Activated gamma-delta T cell (primary cell): ENCODE results near the gene ANO10.

ENCODE experiments used
- DNase-seq: peaks from one replicate; lab custom pipeline; 2025; lab: John Stamatoyannopoulos, UW

ANO10 gene

GRCh38 chr3:43348350-43348749, 273.5 kb downstream of the ANO10 start:
- no peak for DNase-seq

- DNase-seq: no peak
Measured at GRCh38 chr3:43347774-43348173, 274.0 kb downstream of the ANO10 start.

DNA sequence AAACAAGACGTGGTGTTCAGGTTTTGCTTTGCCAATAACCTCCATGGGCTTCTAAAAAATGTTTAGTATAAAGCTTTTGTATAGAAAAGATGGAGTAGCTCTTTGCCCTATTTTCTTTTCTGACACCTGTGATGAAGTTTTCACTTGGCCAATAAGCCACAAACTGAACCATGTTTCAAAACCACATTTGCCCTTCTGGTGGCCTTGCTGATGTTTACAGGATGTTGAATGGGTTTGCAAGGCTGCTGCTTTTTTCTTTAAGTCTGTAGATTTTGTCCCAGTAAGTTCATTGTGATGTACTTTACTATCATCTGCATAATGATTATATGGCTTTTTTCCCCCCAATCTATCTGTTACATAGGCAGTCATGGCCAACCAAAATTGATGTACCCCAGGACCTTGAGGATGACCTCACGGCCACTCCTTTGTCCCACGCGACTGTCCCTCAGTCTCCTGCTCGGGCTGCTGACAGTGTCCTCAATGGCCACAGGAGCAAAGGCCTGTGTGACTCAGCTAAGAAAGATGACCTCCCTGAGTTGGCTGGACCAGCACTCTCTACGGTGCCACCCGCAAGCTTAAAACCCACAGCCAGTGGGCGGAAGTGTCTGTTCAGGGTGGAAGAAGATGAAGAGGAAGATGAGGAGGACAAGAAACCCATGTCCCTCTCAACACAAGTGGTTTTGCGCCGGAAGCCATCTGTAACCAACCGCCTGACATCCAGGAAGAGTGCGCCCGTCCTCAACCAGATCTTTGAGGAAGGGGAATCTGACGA, 274.6 kb downstream of the ANO10 start:
- DNase-seq: no peak

DNA sequence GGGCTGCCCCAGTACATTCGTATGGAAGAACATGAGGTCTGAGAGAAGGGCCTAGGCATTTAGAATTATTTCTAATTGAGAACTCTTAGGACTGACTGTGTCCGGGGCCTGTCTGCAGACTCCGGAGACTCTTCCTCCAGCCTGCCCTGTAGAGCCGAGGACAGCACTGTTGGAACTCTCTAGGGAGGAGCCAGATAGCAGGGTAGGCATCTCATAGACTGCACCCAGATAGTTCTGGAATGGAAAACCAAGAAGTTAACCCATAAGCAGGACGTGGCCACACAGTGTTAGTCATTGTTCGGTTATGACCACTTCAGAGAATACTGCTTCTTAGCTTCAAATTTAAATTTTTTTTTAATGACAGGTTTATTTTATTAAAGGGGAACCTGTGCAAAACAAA, 275.9 kb downstream of the ANO10 start:
- DNase-seq: no peak

- no peak for DNase-seq
Measured at GRCh38 chr3:43345246-43345645, 276.6 kb downstream of the ANO10 start.

GRCh38 chr3:43344520-43344919, 277.3 kb downstream of the ANO10 start:
- no peak for DNase-seq

GRCh38 chr3:43343815-43344214, 278.0 kb downstream of the ANO10 start:
- no peak for DNase-seq

DNA sequence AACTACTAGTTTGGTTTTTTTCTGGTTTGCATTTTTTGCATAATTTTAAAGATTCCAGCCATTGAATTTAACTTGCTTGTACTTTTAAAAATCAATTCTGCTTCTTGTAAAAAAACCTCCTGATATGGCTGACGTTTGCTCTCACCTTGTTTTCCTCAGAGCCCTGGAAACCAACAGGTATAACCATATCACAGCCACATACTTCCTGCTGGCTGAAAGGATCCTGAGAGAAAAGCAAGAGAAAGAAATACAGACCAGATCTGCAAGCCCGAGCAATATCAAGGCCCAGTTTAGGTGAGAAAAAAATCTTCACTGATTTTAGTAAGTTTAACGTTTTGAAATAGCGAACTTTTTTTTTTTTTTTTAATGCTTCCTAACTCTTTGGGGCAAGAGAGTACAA, 278.6 kb downstream of the ANO10 start:
- no peak for DNase-seq

DNA sequence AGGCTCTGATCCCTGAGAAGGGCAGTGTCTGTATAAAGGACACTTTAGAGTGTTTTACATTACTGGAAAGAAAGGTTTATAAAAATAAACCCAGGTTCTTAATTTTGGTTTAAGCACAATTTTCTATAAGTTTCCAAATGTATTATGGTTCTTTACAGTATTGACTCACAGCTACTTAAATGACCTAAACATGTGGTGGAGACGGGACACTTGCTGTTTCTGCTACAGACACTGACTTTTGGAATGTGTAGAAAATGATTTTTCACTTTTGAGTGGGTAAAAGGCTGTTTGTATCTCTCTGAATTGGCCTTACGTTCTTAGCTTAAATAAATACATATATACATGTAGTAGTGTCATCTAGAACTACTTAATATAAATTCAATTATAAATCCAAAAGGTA, 280.0 kb downstream of the ANO10 start:
- DNase-seq: no peak

GRCh38 chr3:43340403-43340802, 281.4 kb downstream of the ANO10 start:
- DNase-seq: no peak

- DNase-seq: no peak
Measured at GRCh38 chr3:43338295-43338694, 283.5 kb downstream of the ANO10 start.

GRCh38 chr3:43335799-43336198, 286.0 kb downstream of the ANO10 start:
- no peak for DNase-seq

GRCh38 chr3:43334976-43335375, 286.8 kb downstream of the ANO10 start:
- DNase-seq: no peak

DNA sequence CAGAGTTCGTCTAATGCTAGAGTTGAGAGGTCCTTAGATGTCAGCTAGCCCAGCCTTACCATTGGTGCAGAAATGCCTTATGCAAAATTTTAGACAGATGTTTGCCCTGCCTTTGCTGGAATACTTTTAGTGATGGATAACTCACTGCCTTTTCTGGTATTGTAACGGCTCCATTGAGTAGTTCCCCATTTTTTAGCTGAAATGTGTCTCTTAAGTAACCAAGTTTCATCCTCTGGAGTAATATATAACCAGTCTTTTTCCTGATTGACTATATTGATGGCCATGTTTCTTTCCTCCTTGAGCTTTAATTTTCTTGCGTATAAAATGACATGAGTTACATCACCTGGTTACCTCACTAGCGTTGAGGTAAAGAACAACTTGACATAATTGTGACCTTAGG, 290.4 kb downstream of the ANO10 start:
- DNase-seq: no peak

- DNase-seq: no peak
Measured at GRCh38 chr3:43330981-43331380, 290.8 kb downstream of the ANO10 start.

- DNase-seq: no peak
Measured at GRCh38 chr3:43328653-43329052, 293.2 kb downstream of the ANO10 start.

DNA sequence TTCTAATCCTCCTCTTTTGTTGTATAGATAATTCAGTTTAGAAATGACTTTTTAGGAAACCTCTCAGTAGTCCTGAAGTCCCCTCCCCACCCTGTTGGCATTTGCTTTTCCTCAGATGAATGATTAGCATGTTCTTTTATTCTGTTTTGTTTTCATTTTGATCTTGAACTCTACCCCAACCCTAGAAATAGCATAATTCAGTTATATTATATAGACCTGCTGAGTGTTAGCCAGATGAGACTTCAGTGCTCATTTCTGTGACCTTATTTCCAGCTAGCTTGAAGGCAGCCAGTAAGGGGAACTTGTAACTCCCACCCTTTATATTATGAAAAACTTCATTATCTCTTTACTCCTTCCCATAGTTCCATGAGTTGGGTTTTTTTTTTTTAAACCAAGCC, 294.2 kb downstream of the ANO10 start:
- no peak for DNase-seq

GRCh38 chr3:43326891-43327581, 294.8 kb downstream of the ANO10 start:
- DNase-seq: no peak

- DNase-seq: no peak
Measured at GRCh38 chr3:43323541-43323940, 298.3 kb downstream of the ANO10 start.

GRCh38 chr3:43320288-43320687, 301.5 kb downstream of the ANO10 start:
- no peak for DNase-seq

DNA sequence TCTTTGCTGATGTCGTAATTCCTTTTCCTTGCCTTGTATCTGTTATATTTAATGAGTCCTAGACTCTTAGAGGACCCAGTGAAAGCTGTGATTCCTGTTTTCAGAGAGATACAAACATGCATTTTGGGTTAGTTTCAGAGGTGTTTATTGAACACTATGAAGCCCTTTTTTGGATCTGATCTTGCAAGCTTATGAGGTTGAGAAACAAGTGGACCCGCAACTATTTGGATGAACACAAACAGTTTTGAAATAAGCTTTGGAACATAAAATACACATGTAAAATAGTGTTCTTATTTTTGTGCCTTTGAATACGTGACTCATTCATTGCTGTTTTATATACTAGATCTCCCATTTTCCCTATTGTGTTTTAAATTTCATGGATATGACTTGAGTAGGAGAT, 302.0 kb downstream of the ANO10 start:
- no peak for DNase-seq

DNA sequence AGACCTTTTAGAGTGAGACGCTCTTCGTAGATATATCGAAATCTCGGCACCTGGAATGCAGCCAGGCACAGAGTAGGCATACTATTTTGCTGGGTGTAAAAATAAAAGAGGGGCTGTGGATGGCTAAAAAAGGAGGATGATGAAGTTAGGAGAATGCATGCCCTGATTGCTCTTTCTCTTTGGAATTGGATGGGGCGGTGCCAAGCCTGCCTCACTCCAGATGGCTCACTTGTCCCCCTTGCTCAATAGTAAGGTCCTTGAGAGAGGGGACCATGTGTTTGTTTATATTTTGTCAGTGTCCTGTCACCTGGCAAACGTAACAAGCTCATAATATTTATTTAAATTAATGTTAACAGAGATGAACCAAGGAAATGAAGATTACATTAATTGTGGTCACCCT, 302.4 kb downstream of the ANO10 start:
- no peak for DNase-seq

DNA sequence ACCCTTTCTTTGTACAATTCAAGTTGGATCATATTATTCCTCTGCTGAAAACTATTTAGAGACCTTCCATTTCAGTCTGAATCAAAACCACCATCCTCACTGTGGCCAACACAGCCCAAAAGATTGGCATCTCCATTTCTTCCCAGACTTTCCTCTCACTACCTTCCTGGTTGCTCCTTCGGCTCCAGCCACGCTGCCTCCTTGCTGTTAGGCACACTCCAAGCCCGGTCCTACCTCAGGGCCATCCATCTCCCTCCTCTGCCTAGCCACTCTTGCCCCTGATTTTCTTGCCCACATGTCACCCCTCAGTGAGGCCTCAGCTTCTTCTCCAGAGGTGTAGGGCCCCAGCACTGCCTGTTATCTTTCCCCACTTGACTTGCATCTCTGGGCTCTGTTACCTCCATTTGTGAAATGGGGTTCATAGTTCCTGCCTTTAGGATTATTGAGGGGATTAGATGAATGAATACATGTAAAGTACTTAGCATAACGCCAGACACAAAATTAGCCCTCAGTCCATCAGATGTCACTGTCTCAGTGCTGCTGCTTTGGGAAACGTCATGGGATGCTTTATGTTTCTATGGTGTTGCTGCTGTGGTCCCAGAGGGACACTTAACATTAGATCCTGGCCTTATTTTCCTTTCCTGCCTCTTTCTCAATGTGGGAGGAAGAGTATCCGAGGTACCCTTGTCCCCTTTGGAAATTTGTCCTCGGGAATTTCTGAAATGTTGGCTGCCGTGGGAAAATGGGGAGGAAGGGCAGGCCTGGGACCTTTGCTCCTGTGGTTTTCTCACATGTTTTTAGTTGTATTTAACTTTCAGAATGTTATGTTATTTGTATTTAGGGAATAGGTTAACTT, 304.1 kb downstream of the ANO10 start:
- DNase-seq: no peak
